ENCODE results near the gene NUB1. TPM values are rescaled to one million over a fixed set of nuclear protein-coding genes. Genes with fewer than 3 reads are reported as not detected.

Gene NUB1
- 10 to 100 TPM; 16.8 to 46.7 (median 26.1) TPM for total RNA-seq

- Histone ChIP-seq H3K27me3 (no peaks in the 10 kb centered on the region), H3K4me3 (peak within 1 kb of the TSS; percentile 60 to 88 (median 86)), H3K4me1 (peaks cover 4 to 38% (median 19%) of the 10 kb centered on the region in 3 donors), H3K9me3 (no peaks in the 10 kb centered on the region), H3K36me3 (peaks cover 4 to 24% (median 8%) of the 10 kb centered on the region in 3 donors), H3K27ac (peak within 1 kb of the TSS; percentile 72 to 91 (median 88))
- intact Hi-C loops (cut with DNase I), result no loop called here
- DNase-seq, result peak; percentile 43
- TF ChIP-seq POLR2A (IDR thresholded peaks at IDR 0.05), result peak in 3 of 4 donors; percentile 64 to 78 (median 69)
- TF ChIP-seq, protein P1, sequence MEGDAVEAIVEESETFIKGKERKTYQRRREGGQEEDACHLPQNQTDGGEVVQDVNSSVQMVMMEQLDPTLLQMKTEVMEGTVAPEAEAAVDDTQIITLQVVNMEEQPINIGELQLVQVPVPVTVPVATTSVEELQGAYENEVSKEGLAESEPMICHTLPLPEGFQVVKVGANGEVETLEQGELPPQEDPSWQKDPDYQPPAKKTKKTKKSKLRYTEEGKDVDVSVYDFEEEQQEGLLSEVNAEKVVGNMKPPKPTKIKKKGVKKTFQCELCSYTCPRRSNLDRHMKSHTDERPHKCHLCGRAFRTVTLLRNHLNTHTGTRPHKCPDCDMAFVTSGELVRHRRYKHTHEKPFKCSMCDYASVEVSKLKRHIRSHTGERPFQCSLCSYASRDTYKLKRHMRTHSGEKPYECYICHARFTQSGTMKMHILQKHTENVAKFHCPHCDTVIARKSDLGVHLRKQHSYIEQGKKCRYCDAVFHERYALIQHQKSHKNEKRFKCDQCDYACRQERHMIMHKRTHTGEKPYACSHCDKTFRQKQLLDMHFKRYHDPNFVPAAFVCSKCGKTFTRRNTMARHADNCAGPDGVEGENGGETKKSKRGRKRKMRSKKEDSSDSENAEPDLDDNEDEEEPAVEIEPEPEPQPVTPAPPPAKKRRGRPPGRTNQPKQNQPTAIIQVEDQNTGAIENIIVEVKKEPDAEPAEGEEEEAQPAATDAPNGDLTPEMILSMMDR (IDR thresholded peaks at IDR 0.05), result peak in 2 of 6 experiments; percentile 14 to 35
- WGBS, 2 donors, result 18 to 19% methylated on average over 13 to 15 of the region's 72 CpGs
Measured at GRCh38 chr7:151341357-151342101, at the start of gene NUB1. TSS of gene NUB1 (plus strand) at chr7:151341812. CDS start at chr7:151345350, 3,538 bp downstream.

GRCh38 chr7:151292850-151293249 lies 48.8 kb upstream of the NUB1 start:
- Histone ChIP-seq H3K4me1 (no peaks in the 10 kb centered on the region), H3K27me3 (no peaks in the 10 kb centered on the region), H3K36me3 (no peaks in the 10 kb centered on the region), H3K27ac (no peak overlapping the region), H3K4me3 (no peak overlapping the region), H3K9me3 (peaks cover 0 to 6% (median 0%) of the 10 kb centered on the region in 3 donors)
- intact Hi-C loops (cut with DNase I), result no loop called here
- TF ChIP-seq, protein P1 (IDR thresholded peaks at IDR 0.05), result no peak
- TF ChIP-seq POLR2A (IDR thresholded peaks at IDR 0.05), result no peak
- DNase-seq, result no peak
- WGBS, 2 donors, result 81 to 86% methylated on average over 3 of the region's 3 CpGs

GRCh38 chr7:151296202-151296992 lies 45.2 kb upstream of the NUB1 start:
- no peak for DNase-seq
- Histone ChIP-seq H3K9me3 (peaks cover 0 to 6% (median 0%) of the 10 kb centered on the region in 3 donors), H3K4me1 (no peaks in the 10 kb centered on the region), H3K36me3 (no peaks in the 10 kb centered on the region), H3K4me3 (no peak overlapping the region), H3K27ac (no peak overlapping the region), H3K27me3 (peaks cover 0 to 16% (median 0%) of the 10 kb centered on the region in 4 donors)
- no peak for TF ChIP-seq POLR2A (IDR thresholded peaks at IDR 0.05)
- TF ChIP-seq, protein P1 (IDR thresholded peaks at IDR 0.05), result no peak
- intact Hi-C loops (cut with DNase I), result no loop called here
- WGBS, 2 donors, result 32 to 58% methylated on average over 3 of the region's 3 CpGs

GRCh38 chr7:151298765-151299164 lies 42.8 kb upstream of the NUB1 start:
- H3K4me3 ChIP-seq, result no peak overlapping the region
- H3K27me3 ChIP-seq, result peaks cover 0 to 40% (median 1%) of the 10 kb centered on the region in 4 donors
- H3K9me3 ChIP-seq, result peaks cover 0 to 6% (median 0%) of the 10 kb centered on the region in 3 donors
- no peaks in the 10 kb centered on the region for H3K36me3 ChIP-seq
- TF ChIP-seq POLR2A (IDR thresholded peaks at IDR 0.05), result no peak
- TF ChIP-seq, protein P1 (IDR thresholded peaks at IDR 0.05), result no peak
- no peak overlapping the region for H3K27ac ChIP-seq
- H3K4me1 ChIP-seq, result peaks cover 0 to 7% (median 2%) of the 10 kb centered on the region in 3 donors
- 36 to 55% methylated on average over 5 of the region's 5 CpGs for WGBS, 2 donors
- DNase-seq, result no peak
- intact Hi-C loops (cut with DNase I), result no loop called here

DNA sequence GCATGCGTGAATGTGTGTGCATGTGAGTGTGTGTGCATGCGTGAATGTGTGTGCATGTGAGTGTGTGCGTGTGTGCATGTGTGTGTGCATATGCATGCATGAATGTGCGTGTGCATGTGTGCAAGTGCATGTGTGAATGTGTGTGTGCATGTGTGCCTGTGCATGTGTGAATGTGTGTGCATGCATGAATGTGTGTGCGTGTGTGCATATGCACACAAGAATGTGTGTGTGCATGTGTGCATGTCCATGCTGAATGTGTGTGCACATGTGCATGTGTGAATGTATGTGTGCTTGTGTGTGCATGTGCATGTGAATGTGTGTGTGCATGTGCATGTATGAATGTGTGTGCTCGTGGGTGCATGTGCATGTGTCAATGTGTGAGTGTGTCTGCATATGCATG lies 42.1 kb upstream of the NUB1 start:
- H3K9me3 ChIP-seq, result peaks cover 0 to 6% (median 0%) of the 10 kb centered on the region in 3 donors
- no peak overlapping the region for H3K4me3 ChIP-seq
- H3K36me3 ChIP-seq, result no peaks in the 10 kb centered on the region
- H3K27me3 ChIP-seq, result peaks cover 0 to 47% (median 2%) of the 10 kb centered on the region in 4 donors
- WGBS, 2 donors, result 89 to 97% methylated on average over 6 of the region's 6 CpGs
- DNase-seq, result no peak
- H3K4me1 ChIP-seq, result peaks cover 0 to 10% (median 4%) of the 10 kb centered on the region in 3 donors
- H3K27ac ChIP-seq, result no peak overlapping the region
- TF ChIP-seq POLR2A (IDR thresholded peaks at IDR 0.05), result no peak
- TF ChIP-seq, protein P1 (IDR thresholded peaks at IDR 0.05), result no peak
- intact Hi-C loops (cut with DNase I), result no loop called here
